Suprapubic skin (tissue), 3 donors: Measurements from ENCODE around the gene DSG4.

Source experiments
- POLR2A ChIP-seq, 2 donors: fragments of 450-650 bp; IDR thresholded peaks; one replicate each; pipeline ENCODE4 v1.6.1; 2017; ENCODE audit warnings: antibody characterized with exemption in 2 of 2, mild to moderate bottlenecking in 2 of 2, moderate library complexity in 2 of 2
- TF ChIP-seq, protein P1 (sequence below), 2 donors: fragments of 200-600 bp in 1 of 2; fragments of 450-650 bp in 1 of 2; sonication (generic) in 1 of 2; IDR thresholded peaks; one replicate each; pipeline ENCODE4 v1.5.1; 2016 to 2019; ENCODE audit warnings: antibody characterized with exemption in 2 of 2, mild to moderate bottlenecking in 1 of 2, moderate library complexity in 1 of 2

DNA sequence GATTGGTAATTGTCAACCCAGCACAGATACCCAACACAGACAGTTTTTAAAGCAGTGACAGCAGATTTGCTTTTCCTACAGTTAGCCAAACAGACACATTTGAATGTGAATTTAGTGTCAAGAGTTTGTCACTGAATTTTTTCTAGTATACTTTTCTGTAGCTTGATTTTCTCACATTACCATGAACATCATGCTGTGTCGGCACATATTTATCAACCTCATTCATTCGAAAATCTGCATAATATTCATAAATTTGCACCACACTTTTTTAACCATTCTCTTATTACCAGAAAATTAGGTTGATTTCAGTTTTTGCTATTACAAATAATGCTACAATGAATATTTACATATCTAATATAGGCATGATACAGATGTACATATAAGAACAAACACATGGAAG, 43.9 kb downstream of the DSG4 start:
- TF ChIP-seq, protein P1, sequence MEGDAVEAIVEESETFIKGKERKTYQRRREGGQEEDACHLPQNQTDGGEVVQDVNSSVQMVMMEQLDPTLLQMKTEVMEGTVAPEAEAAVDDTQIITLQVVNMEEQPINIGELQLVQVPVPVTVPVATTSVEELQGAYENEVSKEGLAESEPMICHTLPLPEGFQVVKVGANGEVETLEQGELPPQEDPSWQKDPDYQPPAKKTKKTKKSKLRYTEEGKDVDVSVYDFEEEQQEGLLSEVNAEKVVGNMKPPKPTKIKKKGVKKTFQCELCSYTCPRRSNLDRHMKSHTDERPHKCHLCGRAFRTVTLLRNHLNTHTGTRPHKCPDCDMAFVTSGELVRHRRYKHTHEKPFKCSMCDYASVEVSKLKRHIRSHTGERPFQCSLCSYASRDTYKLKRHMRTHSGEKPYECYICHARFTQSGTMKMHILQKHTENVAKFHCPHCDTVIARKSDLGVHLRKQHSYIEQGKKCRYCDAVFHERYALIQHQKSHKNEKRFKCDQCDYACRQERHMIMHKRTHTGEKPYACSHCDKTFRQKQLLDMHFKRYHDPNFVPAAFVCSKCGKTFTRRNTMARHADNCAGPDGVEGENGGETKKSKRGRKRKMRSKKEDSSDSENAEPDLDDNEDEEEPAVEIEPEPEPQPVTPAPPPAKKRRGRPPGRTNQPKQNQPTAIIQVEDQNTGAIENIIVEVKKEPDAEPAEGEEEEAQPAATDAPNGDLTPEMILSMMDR (IDR thresholded peaks at IDR 0.05): no peak
- no peak for TF ChIP-seq POLR2A (IDR thresholded peaks at IDR 0.05)
